NCI-H526 treated with DMSO at 0.1 percent for 48 hours (cell line): ENCODE measurements around the gene FILIP1L.

ENCODE experiments used
- DNase-seq: peaks from one replicate; lab custom pipeline; 2025; lab: John Stamatoyannopoulos, UW

The FILIP1L gene

DNA sequence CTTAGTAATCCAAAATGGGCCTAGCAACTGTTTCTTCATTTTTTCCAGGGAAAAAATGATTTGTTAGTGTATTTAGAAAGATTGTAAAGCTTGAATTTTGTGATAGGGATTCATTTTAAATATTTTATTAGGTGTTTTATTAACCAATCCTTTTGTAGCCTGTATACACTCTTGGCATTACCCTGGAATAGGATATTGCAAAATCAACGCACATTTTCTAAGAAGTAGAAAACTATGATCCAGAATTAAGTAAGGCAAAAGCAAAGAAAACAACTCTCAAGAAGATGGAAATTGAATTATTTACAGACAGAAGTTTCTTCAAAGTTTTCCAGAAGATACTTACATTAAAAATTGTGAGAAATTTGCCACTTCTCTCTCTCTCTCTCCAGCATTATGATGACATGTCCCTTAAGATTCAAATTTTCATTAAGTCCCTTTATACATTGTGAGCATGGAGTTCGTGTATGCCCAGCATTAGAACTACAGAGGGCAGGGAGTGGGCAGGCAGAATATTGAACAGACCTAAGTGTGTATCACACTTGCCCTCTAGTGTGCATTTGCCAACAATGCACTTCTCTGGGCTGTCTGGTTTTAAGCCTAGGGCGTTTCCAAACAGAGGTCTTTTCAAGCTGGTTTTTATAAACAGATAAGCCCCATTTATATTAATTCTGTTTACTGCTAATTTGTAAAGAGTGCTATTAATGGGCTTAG is 325.1 kb downstream of the FILIP1L start:
- DNase-seq = peak; percentile 3
